Activated CD4-positive, alpha-beta T cell treated with anti-CD3 and anti-CD28 coated beads, Interleukin-2, amount 50 U/mL, for 48 hours (primary cell): ENCODE results near the gene ZSCAN9.

Source experiments
- DNase-seq, 2 experiments: peaks; one replicate each; pipeline ENCODE4 v3.0.0-alpha.2; 2020

ZSCAN9 gene

GRCh38 chr6:28269492-28269891 is 44.4 kb downstream of the ZSCAN9 start:
- DNase-seq: no peak

DNA sequence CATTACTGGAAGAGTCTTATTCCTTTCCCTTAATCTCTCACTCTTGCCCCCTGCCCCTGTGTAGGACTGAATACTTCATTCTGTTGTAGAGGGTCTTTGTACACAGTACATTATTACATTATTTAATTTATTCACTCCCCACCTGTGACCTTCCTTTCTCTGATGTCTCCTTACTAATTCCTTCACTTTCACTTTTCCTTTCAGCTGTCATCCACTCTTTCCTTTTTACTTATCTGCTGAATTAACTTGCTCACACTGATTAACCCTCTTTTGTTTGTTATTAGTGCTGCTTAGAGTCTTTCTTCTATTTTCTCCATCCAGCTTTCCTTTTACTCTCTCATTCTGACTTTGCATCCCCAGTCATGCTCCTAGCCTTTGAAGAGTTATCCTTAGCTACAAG is 49.8 kb downstream of the ZSCAN9 start:
- no peak for DNase-seq

- DNase-seq: no peak
Observed at GRCh38 chr6:28277746-28278145, 52.7 kb downstream of the ZSCAN9 start.

DNA sequence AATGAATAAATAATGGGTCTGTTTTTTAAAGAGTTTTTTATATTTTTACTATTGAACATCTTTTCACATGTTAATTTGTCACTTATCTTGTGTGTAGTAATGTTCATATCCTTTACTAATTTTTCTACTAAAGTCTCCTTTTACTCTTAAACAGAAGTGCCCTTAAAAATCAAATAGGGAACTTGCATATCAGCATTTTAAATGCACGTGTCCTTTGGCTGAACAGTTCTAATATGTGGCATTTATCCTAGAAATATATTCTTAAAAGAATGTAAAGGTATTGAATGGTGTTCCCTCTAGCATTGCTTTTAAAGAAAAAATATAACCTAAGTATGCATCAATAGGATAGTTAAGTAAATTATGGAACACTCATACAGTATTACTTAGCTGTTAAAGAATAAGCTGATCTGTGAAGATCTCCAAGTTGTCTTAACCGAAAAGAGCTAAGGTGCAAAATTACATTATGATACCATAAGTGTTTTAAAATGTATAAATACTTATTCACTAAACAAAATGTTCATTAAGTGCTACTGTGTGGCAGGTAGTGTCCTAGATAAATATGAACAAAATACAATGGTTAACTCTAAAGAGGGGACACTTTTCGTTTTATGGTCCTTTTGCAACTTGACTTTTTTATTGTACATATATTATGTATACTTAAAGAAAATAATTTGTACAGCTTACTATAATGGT is 55.7 kb downstream of the ZSCAN9 start:
- DNase-seq: no peak

DNA sequence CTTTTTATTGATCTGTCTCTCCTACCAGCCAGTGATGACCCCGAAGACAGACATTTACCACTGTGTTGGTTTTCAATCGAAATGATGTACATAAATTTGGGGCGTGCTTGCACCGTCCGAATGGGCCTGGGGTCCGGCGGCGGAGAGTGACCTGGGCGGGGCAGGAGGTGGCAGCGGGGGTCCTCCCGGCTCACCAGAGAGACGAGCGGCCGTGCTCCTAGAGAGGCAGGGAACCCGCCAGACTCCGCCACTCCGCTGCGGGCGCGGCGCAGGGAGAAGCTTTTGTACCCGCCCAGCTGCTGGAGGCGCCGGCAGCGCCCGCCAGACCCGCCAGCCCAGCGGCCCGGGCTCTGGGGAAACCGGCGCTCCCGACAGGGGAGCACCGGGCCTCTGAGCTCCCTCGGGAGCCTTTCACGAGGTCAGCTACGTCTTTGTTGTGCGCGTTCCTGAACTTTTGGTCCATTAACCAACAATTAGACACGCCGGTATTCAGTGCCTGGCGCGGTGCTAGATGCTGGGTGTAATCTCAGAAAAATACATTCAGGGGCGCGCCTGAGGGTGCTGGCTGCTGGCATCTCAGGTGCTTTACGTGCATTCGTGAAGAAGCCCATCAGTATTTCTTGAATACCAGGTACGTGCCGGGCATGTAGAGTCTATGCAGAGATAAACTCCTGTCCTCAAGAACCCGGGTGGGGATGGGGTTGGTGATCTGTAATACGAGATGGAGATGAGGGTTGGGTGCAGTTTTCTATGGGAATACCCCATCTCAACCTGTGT is 56.4 kb downstream of the ZSCAN9 start, which contains the start of gene PGBD1:
Gene PGBD1, plus strand, starts transcription at position 285 of the 777 bp plus-strand sequence. CDS start 2,242 bp downstream, outside the sequence.
- DNase-seq: peak; percentile 65 to 68

DNA sequence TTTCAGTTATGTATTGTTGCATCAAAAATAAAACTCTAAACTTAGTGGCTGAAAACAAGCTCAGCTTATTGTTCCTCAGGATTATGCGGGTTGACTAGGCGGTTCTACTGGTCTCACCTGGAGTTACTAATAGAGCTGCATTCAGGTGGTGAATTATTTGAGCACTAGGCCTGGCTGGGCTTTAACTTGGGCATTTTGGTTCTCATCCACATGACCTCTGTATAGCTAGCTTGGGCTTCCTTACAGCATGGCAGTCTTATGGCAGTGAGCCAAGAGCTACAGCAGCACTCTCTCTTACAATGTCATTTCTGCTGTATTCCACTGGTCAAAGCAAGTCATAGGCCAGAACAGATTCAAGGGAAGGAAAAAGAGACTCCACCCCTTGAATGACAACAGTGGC is 57.9 kb downstream of the ZSCAN9 start:
- DNase-seq: no peak
